Uterus (tissue), 2 donors: ENCODE measurements around the gene NKD2.

ENCODE experiments used
- POLR2A ChIP-seq, 2 donors: fragments of 450-650 bp; IDR thresholded peaks; one replicate each; pipeline ENCODE4 v1.6.1; 2016; ENCODE audit warnings: antibody characterized with exemption in 2 of 2, mild to moderate bottlenecking in 1 of 2, moderate library complexity in 1 of 2
- TF ChIP-seq, protein P1 (sequence below), 4 experiments: fragments of 200-600 bp in 2 of 4; fragments of 450-650 bp in 2 of 4; sonication (generic) in 2 of 4; IDR thresholded peaks; one replicate each; pipeline ENCODE4 v1.5.1; 2016 to 2019; ENCODE audit warnings: antibody characterized with exemption in 4 of 4, mild to moderate bottlenecking in 2 of 4, moderate library complexity in 1 of 4

DNA sequence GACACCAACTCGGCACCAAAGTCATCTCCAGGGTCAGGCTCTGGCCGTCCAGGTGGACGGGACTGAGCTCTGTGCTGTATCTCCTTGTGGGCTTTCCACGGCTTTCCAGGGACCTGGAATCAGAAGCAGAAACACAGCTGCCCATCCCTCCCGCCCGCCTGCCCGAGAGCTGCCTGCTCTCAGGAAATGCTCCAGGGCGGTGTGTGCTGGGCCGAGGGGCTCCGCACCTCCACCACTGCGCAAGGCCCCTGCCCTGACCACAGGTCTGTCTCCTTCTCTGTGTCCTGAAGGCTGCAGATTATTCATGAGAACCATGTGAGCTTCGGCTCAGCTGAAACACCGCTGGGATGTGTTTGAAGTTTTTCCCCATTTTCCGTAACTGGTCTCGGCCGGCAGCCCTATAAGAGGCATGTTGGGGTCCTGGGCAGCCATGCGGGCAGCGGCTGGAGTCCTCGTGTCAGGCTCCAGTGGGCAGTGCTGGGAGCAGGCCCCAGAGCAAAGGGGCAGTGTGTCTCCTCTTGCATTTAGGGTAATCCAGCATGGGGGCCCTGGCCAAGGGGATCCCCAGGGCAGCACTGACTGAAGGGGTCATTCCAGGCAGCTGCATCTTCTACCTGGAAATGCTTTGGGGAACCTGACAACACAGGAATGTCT, 22.8 kb downstream of the NKD2 start:
- TF ChIP-seq, protein P1, sequence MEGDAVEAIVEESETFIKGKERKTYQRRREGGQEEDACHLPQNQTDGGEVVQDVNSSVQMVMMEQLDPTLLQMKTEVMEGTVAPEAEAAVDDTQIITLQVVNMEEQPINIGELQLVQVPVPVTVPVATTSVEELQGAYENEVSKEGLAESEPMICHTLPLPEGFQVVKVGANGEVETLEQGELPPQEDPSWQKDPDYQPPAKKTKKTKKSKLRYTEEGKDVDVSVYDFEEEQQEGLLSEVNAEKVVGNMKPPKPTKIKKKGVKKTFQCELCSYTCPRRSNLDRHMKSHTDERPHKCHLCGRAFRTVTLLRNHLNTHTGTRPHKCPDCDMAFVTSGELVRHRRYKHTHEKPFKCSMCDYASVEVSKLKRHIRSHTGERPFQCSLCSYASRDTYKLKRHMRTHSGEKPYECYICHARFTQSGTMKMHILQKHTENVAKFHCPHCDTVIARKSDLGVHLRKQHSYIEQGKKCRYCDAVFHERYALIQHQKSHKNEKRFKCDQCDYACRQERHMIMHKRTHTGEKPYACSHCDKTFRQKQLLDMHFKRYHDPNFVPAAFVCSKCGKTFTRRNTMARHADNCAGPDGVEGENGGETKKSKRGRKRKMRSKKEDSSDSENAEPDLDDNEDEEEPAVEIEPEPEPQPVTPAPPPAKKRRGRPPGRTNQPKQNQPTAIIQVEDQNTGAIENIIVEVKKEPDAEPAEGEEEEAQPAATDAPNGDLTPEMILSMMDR (IDR thresholded peaks at IDR 0.05) = no peak
- TF ChIP-seq POLR2A (IDR thresholded peaks at IDR 0.05) = no peak
